ENCODE measurements around the gene DMXL1.

DNA sequence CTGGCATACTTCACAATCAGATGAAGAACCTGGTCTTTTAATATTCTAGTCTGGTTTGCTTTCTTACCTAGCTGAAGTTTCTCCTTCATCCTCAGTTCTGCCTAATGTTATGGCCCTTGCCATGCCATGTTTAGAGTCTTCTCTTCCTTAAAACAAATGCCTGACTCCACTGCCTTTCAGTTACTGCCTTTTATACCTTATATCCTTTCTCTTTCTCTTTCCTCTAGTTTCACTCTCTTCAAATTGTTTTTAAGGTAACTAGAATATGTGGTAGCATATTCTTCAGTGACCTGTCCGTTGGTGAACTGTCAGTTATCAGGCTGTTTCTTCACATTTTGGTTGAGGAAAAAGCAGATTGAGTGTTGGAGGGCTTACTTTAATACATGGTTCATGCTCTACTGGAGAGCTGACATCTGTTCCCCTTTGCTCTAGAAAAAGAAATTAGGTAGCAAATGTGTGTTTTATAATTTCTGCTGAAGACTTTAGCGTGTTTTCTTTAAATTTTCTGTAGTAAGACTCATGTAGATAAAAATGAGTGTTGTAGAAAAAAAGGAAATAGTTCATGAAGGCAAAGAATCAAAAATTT lies 103.8 kb downstream of the DMXL1 start:
- TF ChIP-seq, protein P1, sequence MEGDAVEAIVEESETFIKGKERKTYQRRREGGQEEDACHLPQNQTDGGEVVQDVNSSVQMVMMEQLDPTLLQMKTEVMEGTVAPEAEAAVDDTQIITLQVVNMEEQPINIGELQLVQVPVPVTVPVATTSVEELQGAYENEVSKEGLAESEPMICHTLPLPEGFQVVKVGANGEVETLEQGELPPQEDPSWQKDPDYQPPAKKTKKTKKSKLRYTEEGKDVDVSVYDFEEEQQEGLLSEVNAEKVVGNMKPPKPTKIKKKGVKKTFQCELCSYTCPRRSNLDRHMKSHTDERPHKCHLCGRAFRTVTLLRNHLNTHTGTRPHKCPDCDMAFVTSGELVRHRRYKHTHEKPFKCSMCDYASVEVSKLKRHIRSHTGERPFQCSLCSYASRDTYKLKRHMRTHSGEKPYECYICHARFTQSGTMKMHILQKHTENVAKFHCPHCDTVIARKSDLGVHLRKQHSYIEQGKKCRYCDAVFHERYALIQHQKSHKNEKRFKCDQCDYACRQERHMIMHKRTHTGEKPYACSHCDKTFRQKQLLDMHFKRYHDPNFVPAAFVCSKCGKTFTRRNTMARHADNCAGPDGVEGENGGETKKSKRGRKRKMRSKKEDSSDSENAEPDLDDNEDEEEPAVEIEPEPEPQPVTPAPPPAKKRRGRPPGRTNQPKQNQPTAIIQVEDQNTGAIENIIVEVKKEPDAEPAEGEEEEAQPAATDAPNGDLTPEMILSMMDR (IDR thresholded peaks at IDR 0.05; ENCODE audit: low read depth, low read length), result no peak
- TF ChIP-seq EZH2phosphoT487 (IDR thresholded peaks at IDR 0.05; ENCODE audit: low read depth), result no peak

Data from OCI-LY3 (cell line).